Vagina (tissue), 2 donors: Measurements from ENCODE around the gene PSMD6.

Experiments used
- POLR2A ChIP-seq, 2 donors: fragments of 450-650 bp; IDR thresholded peaks; one replicate each; pipeline ENCODE4 v1.6.1; 2017; ENCODE audit warnings: antibody characterized with exemption in 2 of 2, mild to moderate bottlenecking in 2 of 2, moderate library complexity in 2 of 2
- POLR2AphosphoS5 ChIP-seq, 2 donors: sonication (generic); formaldehyde crosslinking; IDR thresholded peaks; one replicate each; pipeline ENCODE4 v1.9.0; 2017; ENCODE audit warnings: antibody characterized with exemption in 2 of 2, mild to moderate bottlenecking in 2 of 2, low read depth in 1 of 2; ENCODE audit not compliant: insufficient read depth in 1 of 2
- TF ChIP-seq, protein P1 (sequence below), 3 experiments: fragments of 450-650 bp in 2 of 3; fragments of 200-600 bp in 1 of 3; sonication (generic) in 1 of 3; IDR thresholded peaks; one replicate each; pipeline ENCODE4 v1.5.1; 2017 to 2019; ENCODE audit warnings: antibody characterized with exemption in 3 of 3, mild to moderate bottlenecking in 2 of 3, moderate library complexity in 2 of 3

DNA sequence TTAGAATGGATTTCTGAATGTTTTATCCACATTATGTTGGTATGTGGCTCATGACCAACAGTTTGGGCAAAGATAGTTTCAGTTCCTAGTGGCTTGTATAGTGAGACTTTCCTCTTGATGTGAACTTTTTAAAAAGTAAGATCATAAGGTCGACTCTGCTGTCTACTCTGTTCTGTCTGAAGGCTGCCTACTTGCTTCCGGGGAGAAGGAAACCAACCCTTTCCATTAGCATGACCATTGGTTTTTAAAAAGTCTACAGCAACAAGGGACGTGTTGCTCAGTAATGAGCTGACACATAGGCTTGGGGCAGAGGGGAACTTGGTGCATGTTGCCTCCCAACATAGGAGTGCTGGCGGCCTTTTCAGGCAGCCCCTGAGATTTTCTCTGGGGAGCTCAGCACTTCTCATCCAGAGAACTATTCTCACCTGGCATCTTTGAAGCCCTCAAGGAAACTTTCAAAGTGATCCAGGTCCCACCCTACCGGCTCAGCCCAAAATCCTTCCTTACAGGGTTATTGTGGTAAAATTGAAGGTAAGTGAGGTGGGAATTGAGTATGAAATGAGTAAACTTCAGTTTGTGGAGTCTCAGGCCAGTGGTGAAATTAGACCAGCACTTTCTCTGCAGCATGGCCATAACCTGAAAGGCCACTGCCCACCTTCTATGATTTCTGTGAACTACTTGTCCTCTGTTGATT is 30.6 kb downstream of the PSMD6 start:
- TF ChIP-seq, protein P1, sequence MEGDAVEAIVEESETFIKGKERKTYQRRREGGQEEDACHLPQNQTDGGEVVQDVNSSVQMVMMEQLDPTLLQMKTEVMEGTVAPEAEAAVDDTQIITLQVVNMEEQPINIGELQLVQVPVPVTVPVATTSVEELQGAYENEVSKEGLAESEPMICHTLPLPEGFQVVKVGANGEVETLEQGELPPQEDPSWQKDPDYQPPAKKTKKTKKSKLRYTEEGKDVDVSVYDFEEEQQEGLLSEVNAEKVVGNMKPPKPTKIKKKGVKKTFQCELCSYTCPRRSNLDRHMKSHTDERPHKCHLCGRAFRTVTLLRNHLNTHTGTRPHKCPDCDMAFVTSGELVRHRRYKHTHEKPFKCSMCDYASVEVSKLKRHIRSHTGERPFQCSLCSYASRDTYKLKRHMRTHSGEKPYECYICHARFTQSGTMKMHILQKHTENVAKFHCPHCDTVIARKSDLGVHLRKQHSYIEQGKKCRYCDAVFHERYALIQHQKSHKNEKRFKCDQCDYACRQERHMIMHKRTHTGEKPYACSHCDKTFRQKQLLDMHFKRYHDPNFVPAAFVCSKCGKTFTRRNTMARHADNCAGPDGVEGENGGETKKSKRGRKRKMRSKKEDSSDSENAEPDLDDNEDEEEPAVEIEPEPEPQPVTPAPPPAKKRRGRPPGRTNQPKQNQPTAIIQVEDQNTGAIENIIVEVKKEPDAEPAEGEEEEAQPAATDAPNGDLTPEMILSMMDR (IDR thresholded peaks at IDR 0.05), result no peak
- TF ChIP-seq POLR2A (IDR thresholded peaks at IDR 0.05) (no peak), POLR2AphosphoS5 (IDR thresholded peaks at IDR 0.05; ENCODE audit: insufficient read depth in 1 of 2, low read depth in 1 of 2) (no peak)
